GM12873 (cell line): ENCODE measurements around the gene CBLB.

Source experiments
- CTCF ChIP-seq: IDR thresholded peaks from 2 replicates; pipeline ENCODE4 v1.5.1; 2012; ENCODE audit warnings: low read depth, mild to moderate bottlenecking, moderate library complexity, low read length, control low read depth; ENCODE audit not compliant: insufficient read depth; ENCODE audit errors: missing control alignments

The CBLB gene

GRCh38 chr3:105906836-105907235 is 38.0 kb upstream of the CBLB start:
- TF ChIP-seq CTCF: no peak

DNA sequence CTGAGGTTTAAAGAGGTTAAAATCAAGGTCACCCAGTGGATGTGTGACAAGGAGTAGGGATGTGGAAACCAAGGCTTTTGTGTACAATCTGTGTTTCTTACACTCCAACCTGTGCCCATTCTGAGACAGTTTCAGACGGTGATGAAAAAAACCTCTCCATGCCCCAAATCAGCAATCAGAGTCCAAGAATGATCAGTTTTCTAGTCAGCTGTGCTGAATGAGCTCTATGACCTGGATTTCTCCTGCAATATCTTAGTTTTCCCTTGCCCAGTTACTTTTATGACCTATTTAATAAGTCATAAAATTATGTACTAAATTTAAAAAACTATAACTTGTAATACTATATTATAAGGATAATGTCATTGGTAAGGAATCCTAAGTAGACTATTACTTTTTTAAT is 37.5 kb upstream of the CBLB start:
- no peak for TF ChIP-seq CTCF

- TF ChIP-seq CTCF: no peak
Measured at GRCh38 chr3:105905328-105905727, 36.5 kb upstream of the CBLB start.

DNA sequence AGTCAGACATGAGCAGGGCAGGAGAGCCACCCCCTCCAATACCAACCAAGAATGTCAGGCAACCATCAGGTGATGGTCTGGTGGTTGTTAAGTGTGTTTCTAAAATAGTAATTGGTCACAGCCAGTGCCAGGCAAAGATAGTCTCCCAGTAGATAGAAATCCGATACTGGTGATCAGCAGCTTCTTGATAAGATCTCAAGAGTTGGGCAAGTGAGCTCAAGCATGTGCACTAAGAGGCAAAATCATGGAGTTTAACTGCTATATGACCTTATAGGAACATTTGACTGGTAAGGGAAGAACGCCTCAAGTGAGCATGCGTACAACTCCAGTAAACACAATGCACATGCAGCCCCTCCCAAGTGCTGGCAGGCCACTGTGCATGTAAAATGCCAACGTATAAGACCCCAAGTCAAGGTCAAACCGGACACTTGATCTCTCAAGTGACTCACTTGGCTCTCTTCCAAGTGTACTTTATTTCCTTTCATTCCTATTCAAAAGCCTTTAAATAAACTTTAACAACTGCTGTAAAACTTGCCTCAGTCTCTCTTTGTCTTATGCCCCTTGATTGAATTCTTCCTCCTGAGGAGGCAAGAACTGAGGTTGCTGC is 36.0 kb upstream of the CBLB start:
- TF ChIP-seq CTCF: no peak

GRCh38 chr3:105904251-105904650 is 35.4 kb upstream of the CBLB start:
- no peak for TF ChIP-seq CTCF

GRCh38 chr3:105899516-105899915 is 30.7 kb upstream of the CBLB start:
- no peak for TF ChIP-seq CTCF

GRCh38 chr3:105891101-105891500 is 22.3 kb upstream of the CBLB start:
- TF ChIP-seq CTCF: no peak
